CD4-positive, alpha-beta T cell treated with Interleukin-6 for 4 hours (primary cell): ENCODE results near the gene ZBTB32.

Experiments used
- DNase-seq: peaks from one replicate; pipeline ENCODE4 v3.0.0-alpha.2; 2020; ENCODE audit warnings: mixed read lengths

Gene ZBTB32

GRCh38 chr19:35738021-35738886, 33.9 kb downstream of the ZBTB32 start:
- DNase-seq, result no peak

GRCh38 chr19:35738887-35739229, 34.5 kb downstream of the ZBTB32 start:
- DNase-seq, result no peak

GRCh38 chr19:35739275-35740107, 35.1 kb downstream of the ZBTB32 start:
- no peak for DNase-seq

GRCh38 chr19:35740108-35740422, 35.7 kb downstream of the ZBTB32 start:
- no peak for DNase-seq

GRCh38 chr19:35740423-35741202, 36.3 kb downstream of the ZBTB32 start:
- DNase-seq, result peak; percentile 98

GRCh38 chr19:35741203-35741515, 36.8 kb downstream of the ZBTB32 start:
- no peak for DNase-seq

GRCh38 chr19:35742121-35742724, 37.9 kb downstream of the ZBTB32 start, which contains the start of gene IGFLR1:
TSS of gene IGFLR1 (minus strand) at chr19:35742452. CDS start at chr19:35741180, 1,272 bp downstream.
- DNase-seq, result peak; percentile 74

GRCh38 chr19:35743640-35744429, 39.5 kb downstream of the ZBTB32 start:
- no peak for DNase-seq

GRCh38 chr19:35744430-35745327, 40.3 kb downstream of the ZBTB32 start:
- DNase-seq, result peak; percentile 96

GRCh38 chr19:35745328-35746086, 41.1 kb downstream of the ZBTB32 start, which contains the start of the genes PSENEN and U2AF1L4:
TSS of gene PSENEN (plus strand) at chr19:35745651. CDS start at chr19:35745931, 280 bp downstream.
TSS of gene U2AF1L4 (minus strand) at chr19:35745418. CDS start at chr19:35745391, 27 bp downstream.
- DNase-seq, result peak; percentile 97

GRCh38 chr19:35746087-35746462, 41.7 kb downstream of the ZBTB32 start:
- DNase-seq, result no peak

- no peak for DNase-seq
These were observed 42.2 kb downstream of the ZBTB32 start for GRCh38 chr19:35746531-35746930.

GRCh38 chr19:35748106-35749020, 44.0 kb downstream of the ZBTB32 start, which contains the start of gene LIN37:
TSS of gene LIN37 (plus strand) at chr19:35748576. CDS start at chr19:35748725, 149 bp downstream.
- DNase-seq, result peak; percentile 99

- DNase-seq, result no peak
These were observed 45.8 kb downstream of the ZBTB32 start for GRCh38 chr19:35750167-35750566.

GRCh38 chr19:35751839-35752745, 47.7 kb downstream of the ZBTB32 start:
- DNase-seq, result no peak

- DNase-seq, result no peak
These were observed 48.5 kb downstream of the ZBTB32 start for GRCh38 chr19:35752746-35753350.
